Fibroblast of villous mesenchyme (primary cell): Measurements from ENCODE around the gene CDR2L. TPM values are rescaled to one million over a fixed set of nuclear protein-coding genes. Genes with fewer than 3 reads are reported as not detected.
A peak's percentile ranks its signal among the peaks of the same experiment; 100 is the strongest.
"Not testable (repeated sequence)": the region's sequence is repeated elsewhere in the genome, so short reads cannot be mapped to it uniquely, and the experiment has no call there.

Source experiments
- DNase-seq: peaks from one replicate; pipeline ENCODE4 v3.0.0-alpha.2; 2010; ENCODE audit warnings: low read depth
- H3K4me3 ChIP-seq: 2 replicates; pipeline ENCODE4 v1.5.1; 2011; ENCODE audit warnings: low read depth, mild to moderate bottlenecking, low read length
- CTCF ChIP-seq: IDR thresholded peaks from 2 replicates; pipeline ENCODE4 v1.5.1; 2012; ENCODE audit warnings: low read depth, mild to moderate bottlenecking, low read length; ENCODE audit not compliant: insufficient read depth
- total RNA-seq: library from RNA; depleted of rRNA; stranded (reverse); fragments of >200 nt; gene quantifications from 2 replicates; pipeline ENCODE4 v1.2.3, GENCODE V29; 2012

CDR2L gene
- total RNA-seq, 1 donor, result 26.8 TPM

- TF ChIP-seq CTCF, result no peak
- DNase-seq, result no peak
- no peak overlapping the region for H3K4me3 ChIP-seq
These were observed 16.9 kb downstream of the CDR2L start for GRCh38 chr17:75004371-75004770.

- no peak for TF ChIP-seq CTCF
- H3K4me3 ChIP-seq, result no peak overlapping the region
- DNase-seq, result no peak
These were observed 17.9 kb downstream of the CDR2L start for GRCh38 chr17:75005291-75005690.

- not testable (repeated sequence) for H3K4me3 ChIP-seq
These were observed 18.7 kb downstream of the CDR2L start for GRCh38 chr17:75006084-75006483.

GRCh38 chr17:75006653-75007052 is 19.2 kb downstream of the CDR2L start:
- H3K4me3 ChIP-seq, result no peak overlapping the region
- no peak for TF ChIP-seq CTCF
- DNase-seq, result no peak

More at GRCh38 chr17:75006084-75006483, 18.7 kb downstream of the CDR2L start:
- not testable (repeated sequence) for DNase-seq

GRCh38 chr17:75008373-75008772 is 20.9 kb downstream of the CDR2L start:
- no peak overlapping the region for H3K4me3 ChIP-seq
- no peak for DNase-seq
- no peak for TF ChIP-seq CTCF

GRCh38 chr17:75009139-75009724 is 21.8 kb downstream of the CDR2L start:
- TF ChIP-seq CTCF, result no peak
- no peak overlapping the region for H3K4me3 ChIP-seq
- DNase-seq, result peak; percentile 50

GRCh38 chr17:75010683-75011400 is 23.4 kb downstream of the CDR2L start:
- TF ChIP-seq CTCF, result no peak
- peak; percentile 73 for DNase-seq
- H3K4me3 ChIP-seq, result no peak overlapping the region
